DND-41 (cell line): ENCODE data around the gene ENTPD3.

ENCODE experiments used
- ATAC-seq: fragments of 200-7000 bp; cut with Tn5 transposase; 3 replicates; pipeline ENCODE4 v1.9.1; 2021; ENCODE audit warnings: low read depth; ENCODE audit not compliant: insufficient read depth
- DNase-seq: peaks from one replicate; pipeline ENCODE4 v3.0.0-alpha.2; 2020
- H2AFZ ChIP-seq: 2 replicates; pipeline ENCODE4 v1.6.0; 2012; ENCODE audit warnings: low read depth, low read length
- H3K27ac ChIP-seq: 2 replicates; pipeline ENCODE4 v1.5.1; 2012; ENCODE audit warnings: low read length, inconsistent platforms
- H3K27me3 ChIP-seq: fragments of 200-600 bp; sonication (generic); 2 replicates; pipeline ENCODE4 v1.6.0; 2012; ENCODE audit warnings: low read length, mild to moderate bottlenecking, inconsistent platforms; ENCODE audit not compliant: insufficient read depth, poor library complexity
- H3K36me3 ChIP-seq: 2 replicates; pipeline ENCODE4 v1.5.1; 2012; ENCODE audit warnings: low read length, inconsistent platforms; ENCODE audit not compliant: insufficient read depth
- H3K4me1 ChIP-seq: 2 replicates; pipeline ENCODE4 v1.5.1; 2012; ENCODE audit warnings: mild to moderate bottlenecking, low read length; ENCODE audit not compliant: insufficient read depth
- H3K4me2 ChIP-seq: 2 replicates; pipeline ENCODE4 v1.6.0; 2012; ENCODE audit warnings: mild to moderate bottlenecking, moderate library complexity, low read length, inconsistent platforms; ENCODE audit not compliant: insufficient read depth
- H3K4me3 ChIP-seq, 2 experiments: fragments of 200-600 bp in 1 of 2; shearing (Covaris generic) in 1 of 2; 2 replicates each; pipeline ENCODE4 v1.5.1; 2012 to 2016; ENCODE audit warnings: inconsistent platforms in 2 of 2, low read length in 2 of 2, mild to moderate bottlenecking in 2 of 2, low read depth in 1 of 2, moderate library complexity in 1 of 2
- H3K79me2 ChIP-seq: 2 replicates; pipeline ENCODE4 v1.6.0; 2012; ENCODE audit warnings: low read length, inconsistent platforms; ENCODE audit not compliant: insufficient read depth
- H3K9ac ChIP-seq: 2 replicates; pipeline ENCODE4 v1.6.0; 2012; ENCODE audit warnings: low read depth, mild to moderate bottlenecking, inconsistent platforms, low read length, moderate library complexity
- H3K9me3 ChIP-seq: 2 replicates; pipeline ENCODE4 v1.5.1; 2012; ENCODE audit warnings: low read length, moderate library complexity, mild to moderate bottlenecking, inconsistent platforms; ENCODE audit not compliant: insufficient read depth, severe bottlenecking
- H4K20me1 ChIP-seq: 2 replicates; pipeline ENCODE4 v1.6.0; 2012; ENCODE audit warnings: low read length; ENCODE audit not compliant: insufficient read depth
- CTCF ChIP-seq: IDR thresholded peaks from 2 replicates; pipeline ENCODE4 v1.5.1; 2012; ENCODE audit warnings: borderline replicate concordance, low read length, moderate library complexity, mild to moderate bottlenecking; ENCODE audit not compliant: poor library complexity, severe bottlenecking; ENCODE audit errors: extremely low read depth
- EZH2 ChIP-seq: IDR thresholded peaks from 3 replicates; pipeline ENCODE4 v1.6.1; 2012; ENCODE audit warnings: borderline replicate concordance, low read depth, mild to moderate bottlenecking, moderate library complexity, low read length, inconsistent platforms; ENCODE audit not compliant: severe bottlenecking

The ENTPD3 gene

GRCh38 chr3:40377822-40378221 is 9.2 kb upstream of the ENTPD3 start:
- no peak for TF ChIP-seq CTCF
- no peak for TF ChIP-seq EZH2
- DNase-seq (no peak), ATAC-seq (no peak)
- Histone ChIP-seq H3K9me3 (no peaks in the 10 kb centered on the region), H2AFZ (no peak overlapping the region), H3K36me3 (no peaks in the 10 kb centered on the region), H3K4me2 (no peak overlapping the region), H4K20me1 (no peaks in the 10 kb centered on the region), H3K27ac (no peak overlapping the region), H3K4me3 (no peak overlapping the region), H3K9ac (no peak overlapping the region), H3K79me2 (no peaks in the 10 kb centered on the region), H3K27me3 (no peaks in the 10 kb centered on the region), H3K4me1 (no peaks in the 10 kb centered on the region)

DNA sequence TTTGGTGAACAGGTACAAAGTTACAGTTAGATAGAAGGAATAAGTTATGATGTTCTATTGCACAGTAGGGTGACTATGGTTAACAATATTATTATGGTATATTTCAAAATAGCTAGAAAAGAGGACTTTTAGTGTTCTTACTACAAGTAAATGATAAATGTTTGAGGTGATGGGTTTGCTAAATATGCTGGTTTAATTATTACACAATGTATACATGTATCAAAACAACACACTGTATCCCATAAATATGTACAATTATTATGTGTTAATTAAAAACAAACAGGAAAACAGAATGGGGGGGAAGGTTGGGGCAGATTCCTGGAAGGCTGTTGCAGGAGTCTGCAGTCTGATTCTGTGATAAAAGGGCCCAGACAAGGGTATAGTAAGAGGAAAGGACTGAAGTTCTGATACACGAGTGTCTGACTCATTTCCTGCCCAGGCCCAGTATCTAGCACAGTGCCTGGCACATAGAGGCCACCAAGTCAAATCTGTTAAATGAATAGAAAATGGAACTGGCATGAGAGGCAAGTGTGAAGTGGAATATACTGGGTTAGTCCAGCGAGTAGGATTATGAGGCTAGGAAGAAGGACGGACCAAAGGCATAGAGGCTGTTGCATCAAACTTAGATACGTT is 7.2 kb upstream of the ENTPD3 start:
- no peak for ATAC-seq
- Histone ChIP-seq H3K27ac (no peak overlapping the region), H3K79me2 (no peaks in the 10 kb centered on the region), H4K20me1 (no peaks in the 10 kb centered on the region), H3K4me1 (no peaks in the 10 kb centered on the region), H3K36me3 (no peaks in the 10 kb centered on the region), H3K9me3 (no peaks in the 10 kb centered on the region), H3K4me3 (no peak overlapping the region), H2AFZ (no peak overlapping the region), H3K27me3 (no peaks in the 10 kb centered on the region), H3K9ac (no peak overlapping the region), H3K4me2 (no peak overlapping the region)
- TF ChIP-seq EZH2, result no peak
- DNase-seq, result no peak

GRCh38 chr3:40381904-40382616 is 4.9 kb upstream of the ENTPD3 start:
- ATAC-seq, result no peak
- no peak overlapping the region for H2AFZ ChIP-seq
- TF ChIP-seq CTCF (no peak), EZH2 (no peak)

GRCh38 chr3:40382617-40382979 is 4.4 kb upstream of the ENTPD3 start:
- Histone ChIP-seq H3K4me2 (no peak overlapping the region), H3K36me3 (no peaks in the 10 kb centered on the region), H4K20me1 (no peaks in the 10 kb centered on the region), H3K4me1 (no peaks in the 10 kb centered on the region), H3K9me3 (no peaks in the 10 kb centered on the region), H3K27ac (no peak overlapping the region), H3K27me3 (no peaks in the 10 kb centered on the region), H3K4me3 (no peak overlapping the region), H2AFZ (no peak overlapping the region), H3K9ac (no peak overlapping the region), H3K79me2 (no peaks in the 10 kb centered on the region)
- no peak for ATAC-seq
- no peak for TF ChIP-seq EZH2
- TF ChIP-seq CTCF, result no peak
- DNase-seq, result no peak

More at GRCh38 chr3:40381904-40382616, 4.9 kb upstream of the ENTPD3 start:
- H3K9me3 ChIP-seq, result no peaks in the 10 kb centered on the region
- H3K9ac ChIP-seq, result no peak overlapping the region
- DNase-seq, result no peak
- no peaks in the 10 kb centered on the region for H3K36me3 ChIP-seq
- no peaks in the 10 kb centered on the region for H4K20me1 ChIP-seq
- H3K79me2 ChIP-seq, result no peaks in the 10 kb centered on the region
- no peak overlapping the region for H3K27ac ChIP-seq
- no peak overlapping the region for H3K4me3 ChIP-seq
- H3K4me2 ChIP-seq, result no peak overlapping the region
- H3K4me1 ChIP-seq, result no peaks in the 10 kb centered on the region
- H3K27me3 ChIP-seq, result no peaks in the 10 kb centered on the region
